GM21367 (cell line): Measurements from ENCODE around the gene HMCES.
"Not testable (repeated sequence)": the region's sequence is repeated elsewhere in the genome, so short reads cannot be mapped to it uniquely, and the experiment has no call there.

Experiments
- ATAC-seq: cut with Tn5 transposase; IDR thresholded peaks from one replicate; pipeline ENCODE4 v1.9.1; 2021; ENCODE audit not compliant: unreplicated experiment

Gene HMCES

GRCh38 chr3:129320261-129320660 lies 41.6 kb downstream of the HMCES start:
- ATAC-seq: no peak

GRCh38 chr3:129320825-129321487 lies 42.3 kb downstream of the HMCES start:
- ATAC-seq: no peak

- no peak for ATAC-seq
Measured at GRCh38 chr3:129321887-129322286, 43.2 kb downstream of the HMCES start.

GRCh38 chr3:129323651-129324294 lies 45.1 kb downstream of the HMCES start:
- no peak for ATAC-seq

- no peak for ATAC-seq
Measured at GRCh38 chr3:129324855-129325254, 46.2 kb downstream of the HMCES start.

GRCh38 chr3:129325383-129325782 lies 46.7 kb downstream of the HMCES start:
- no peak for ATAC-seq

- ATAC-seq: no peak
Measured at GRCh38 chr3:129326138-129326537, 47.5 kb downstream of the HMCES start.

- ATAC-seq: no peak
Measured at GRCh38 chr3:129326595-129326994, 47.9 kb downstream of the HMCES start.

GRCh38 chr3:129327510-129327909 lies 48.8 kb downstream of the HMCES start:
- ATAC-seq: no peak

GRCh38 chr3:129329858-129330257 lies 51.2 kb downstream of the HMCES start:
- no peak for ATAC-seq

GRCh38 chr3:129330409-129330808 lies 51.7 kb downstream of the HMCES start:
- no peak for ATAC-seq

- ATAC-seq: no peak
Measured at GRCh38 chr3:129333891-129334290, 55.2 kb downstream of the HMCES start.

GRCh38 chr3:129336093-129336706 lies 57.5 kb downstream of the HMCES start:
- ATAC-seq: no peak

GRCh38 chr3:129337719-129338118 lies 59.0 kb downstream of the HMCES start:
- ATAC-seq: not testable (repeated sequence)

- not testable (repeated sequence) for ATAC-seq
Measured at GRCh38 chr3:129339186-129339585, 60.5 kb downstream of the HMCES start.

GRCh38 chr3:129339833-129340232 lies 61.2 kb downstream of the HMCES start:
- not testable (repeated sequence) for ATAC-seq

- ATAC-seq: no peak
Measured at GRCh38 chr3:129341331-129342141, 62.9 kb downstream of the HMCES start.

GRCh38 chr3:129343643-129344360 lies 65.1 kb downstream of the HMCES start:
- no peak for ATAC-seq

- no peak for ATAC-seq
Measured at GRCh38 chr3:129344540-129345220, 66.0 kb downstream of the HMCES start.

GRCh38 chr3:129345281-129345680 lies 66.6 kb downstream of the HMCES start:
- ATAC-seq: no peak
